HepG2 (cell line): ENCODE data around the gene RNF6. TPM values are rescaled to one million over a fixed set of nuclear protein-coding genes. Genes with fewer than 3 reads are reported as not detected.

Experiments used
- CBX1 ChIP-seq: IDR thresholded peaks from one replicate; pipeline ENCODE4 v1.6.1; 2016; ENCODE audit warnings: antibody characterized with exemption, low read depth
- KDM5B ChIP-seq: sonication (generic); formaldehyde crosslinking; IDR thresholded peaks from 2 replicates; pipeline ENCODE4 v1.4.0; 2020; ENCODE audit warnings: missing genetic modification reagents, mild to moderate bottlenecking, borderline replicate concordance
- PAF1 ChIP-seq: IDR thresholded peaks from 2 replicates; pipeline ENCODE4 v1.6.1; 2016; ENCODE audit warnings: missing genetic modification reagents, missing compliant biosample characterization
- YEATS4 ChIP-seq: sonication (generic); formaldehyde crosslinking; IDR thresholded peaks from 2 replicates; pipeline ENCODE4 v1.4.0; 2020; ENCODE audit warnings: missing genetic modification reagents, borderline replicate concordance
- ZMYM2 ChIP-seq: sonication (generic); formaldehyde crosslinking; IDR thresholded peaks from 2 replicates; pipeline ENCODE4 v1.8.0; 2022; ENCODE audit warnings: mild to moderate bottlenecking, missing genetic modification reagents
- ZNF589 ChIP-seq: sonication (generic); formaldehyde crosslinking; conservative IDR thresholded peaks from 2 replicates; pipeline ENCODE4 v1.8.0; 2022; ENCODE audit warnings: mild to moderate bottlenecking, moderate library complexity, missing genetic modification reagents
- polyA plus RNA-seq, 8 experiments: library from polyadenylated mRNA; depleted of rRNA in 3 of 8; stranded (reverse) in 7 of 8; unstranded in 1 of 8; fragments of >200 nt; fragmentation: Illumina TruSeq in 4 of 8; extraction: Trizol in 4 of 8; gene quantifications; 2 replicates each; pipeline versions ENCODE4 v1.2.1 to v1.2.3, GENCODE V29; 2011 to 2016; ENCODE audit warnings: low read depth in 4 of 8, missing spikeins in 1 of 8, mixed read lengths in 1 of 8; ENCODE audit not compliant: insufficient read depth in 1 of 8
- total RNA-seq, 5 experiments: library from RNA; depleted of rRNA; stranded (reverse); fragments of >200 nt; fragmentation: Illumina TruSeq; extraction: Trizol; gene quantifications; 2 replicates each; pipeline ENCODE4 v1.2.3, GENCODE V29; 2016; ENCODE audit warnings: low read depth in 1 of 5
- TF ChIP-seq, protein P1 (sequence below): IDR thresholded peaks from 2 replicates; pipeline ENCODE4 v1.6.1; 2018; ENCODE audit warnings: missing genetic modification reagents, mild to moderate bottlenecking, missing compliant biosample characterization
- TF ChIP-seq, protein P2 (sequence below): sonication (generic); formaldehyde crosslinking; IDR thresholded peaks from 2 replicates; pipeline ENCODE4 v1.8.1; 2023; ENCODE audit warnings: mild to moderate bottlenecking, inconsistent platforms, moderate library complexity, missing genetic modification reagents, borderline replicate concordance
- TF ChIP-seq, protein P3 (sequence below): sonication (generic); formaldehyde crosslinking; IDR thresholded peaks from 2 replicates; pipeline ENCODE4 v1.4.0; 2020; ENCODE audit warnings: missing genetic modification reagents, borderline replicate concordance
- TF ChIP-seq, protein P4 (sequence below): sonication (generic); formaldehyde crosslinking; IDR thresholded peaks from 2 replicates; pipeline ENCODE4 v1.8.1; 2023; ENCODE audit warnings: mild to moderate bottlenecking, missing genetic modification reagents
- TF ChIP-seq, protein P5 (sequence below): sonication (generic); formaldehyde crosslinking; IDR thresholded peaks from 2 replicates; pipeline ENCODE4 v1.4.0; 2020; ENCODE audit warnings: missing genetic modification reagents
- TF ChIP-seq, protein P6 (sequence below): sonication (generic); formaldehyde crosslinking; IDR thresholded peaks from 2 replicates; pipeline ENCODE4 v1.4.0; 2020; ENCODE audit warnings: missing genetic modification reagents
- TF ChIP-seq, protein P7 (sequence below): sonication (generic); formaldehyde crosslinking; IDR thresholded peaks from 2 replicates; pipeline ENCODE4 v1.4.0; 2020; ENCODE audit warnings: low read depth, missing genetic modification reagents

Gene RNF6
- total and polyA plus RNA-seq, 2 of the 13 experiments (the other 11 are each of a cell fraction or from before 2014, with no cell fraction given): 14.6 to 36.8 TPM

DNA sequence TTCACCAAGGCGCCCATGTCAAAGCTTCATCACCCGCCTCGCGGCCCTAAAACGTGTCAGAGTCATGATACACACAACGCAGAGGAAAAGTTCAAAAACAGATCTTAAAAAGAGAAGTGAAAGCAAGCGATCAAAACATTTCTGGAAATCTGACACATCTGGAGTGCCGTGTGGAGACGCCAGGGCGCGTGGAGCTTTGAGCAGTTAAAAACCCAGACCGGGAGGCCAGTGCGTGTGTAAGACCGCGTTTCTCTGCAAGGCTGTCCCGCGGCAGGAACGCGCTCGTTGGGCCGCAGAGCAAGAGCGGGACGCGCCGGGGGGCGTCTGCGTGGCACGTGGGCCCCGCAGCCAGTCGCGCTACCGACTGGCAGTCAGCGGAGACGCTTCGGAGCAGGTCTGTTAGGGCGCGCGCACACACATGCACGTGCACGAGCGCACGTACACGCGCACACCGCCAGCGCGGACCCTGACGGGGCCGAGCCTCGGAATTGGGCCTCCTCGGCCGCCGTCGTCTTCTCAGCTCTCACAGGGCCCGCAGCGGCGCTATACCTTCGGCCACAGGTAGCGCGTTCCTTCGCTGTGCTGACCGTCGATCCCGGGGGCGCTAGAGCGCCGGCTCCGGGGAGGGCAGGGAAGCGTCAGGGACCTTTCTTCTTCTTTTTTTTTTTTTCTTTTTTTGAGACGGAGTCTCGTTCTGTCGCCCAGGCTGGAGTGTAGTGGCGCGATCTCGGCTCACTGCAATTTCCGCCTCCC is 35.8 kb downstream of the RNF6 start (continued):
- peak; percentile 79 for TF ChIP-seq YEATS4 (CRISPR knock-in tag)
- TF ChIP-seq ZNF589 (CRISPR knock-in tag): peak; percentile 71
- TF ChIP-seq, protein P1, sequence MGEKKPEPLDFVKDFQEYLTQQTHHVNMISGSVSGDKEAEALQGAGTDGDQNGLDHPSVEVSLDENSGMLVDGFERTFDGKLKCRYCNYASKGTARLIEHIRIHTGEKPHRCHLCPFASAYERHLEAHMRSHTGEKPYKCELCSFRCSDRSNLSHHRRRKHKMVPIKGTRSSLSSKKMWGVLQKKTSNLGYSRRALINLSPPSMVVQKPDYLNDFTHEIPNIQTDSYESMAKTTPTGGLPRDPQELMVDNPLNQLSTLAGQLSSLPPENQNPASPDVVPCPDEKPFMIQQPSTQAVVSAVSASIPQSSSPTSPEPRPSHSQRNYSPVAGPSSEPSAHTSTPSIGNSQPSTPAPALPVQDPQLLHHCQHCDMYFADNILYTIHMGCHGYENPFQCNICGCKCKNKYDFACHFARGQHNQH (CRISPR knock-in tag): peak; percentile 83
- TF ChIP-seq, protein P2, sequence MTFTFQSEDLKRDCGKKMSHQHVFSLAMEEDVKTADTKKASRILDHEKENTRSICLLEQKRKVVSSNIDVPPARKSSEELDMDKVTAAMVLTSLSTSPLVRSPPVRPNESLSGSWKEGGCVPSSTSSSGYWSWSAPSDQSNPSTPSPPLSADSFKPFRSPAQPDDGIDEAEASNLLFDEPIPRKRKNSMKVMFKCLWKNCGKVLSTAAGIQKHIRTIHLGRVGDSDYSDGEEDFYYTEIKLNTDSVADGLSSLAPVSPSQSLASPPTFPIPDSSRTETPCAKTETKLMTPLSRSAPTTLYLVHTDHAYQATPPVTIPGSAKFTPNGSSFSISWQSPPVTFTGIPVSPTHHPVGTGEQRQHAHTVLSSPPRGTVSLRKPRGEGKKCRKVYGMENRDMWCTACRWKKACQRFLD (CRISPR knock-in tag): peak; percentile 79; the same call in 1 of the 2 replicates
- TF ChIP-seq, protein P3, sequence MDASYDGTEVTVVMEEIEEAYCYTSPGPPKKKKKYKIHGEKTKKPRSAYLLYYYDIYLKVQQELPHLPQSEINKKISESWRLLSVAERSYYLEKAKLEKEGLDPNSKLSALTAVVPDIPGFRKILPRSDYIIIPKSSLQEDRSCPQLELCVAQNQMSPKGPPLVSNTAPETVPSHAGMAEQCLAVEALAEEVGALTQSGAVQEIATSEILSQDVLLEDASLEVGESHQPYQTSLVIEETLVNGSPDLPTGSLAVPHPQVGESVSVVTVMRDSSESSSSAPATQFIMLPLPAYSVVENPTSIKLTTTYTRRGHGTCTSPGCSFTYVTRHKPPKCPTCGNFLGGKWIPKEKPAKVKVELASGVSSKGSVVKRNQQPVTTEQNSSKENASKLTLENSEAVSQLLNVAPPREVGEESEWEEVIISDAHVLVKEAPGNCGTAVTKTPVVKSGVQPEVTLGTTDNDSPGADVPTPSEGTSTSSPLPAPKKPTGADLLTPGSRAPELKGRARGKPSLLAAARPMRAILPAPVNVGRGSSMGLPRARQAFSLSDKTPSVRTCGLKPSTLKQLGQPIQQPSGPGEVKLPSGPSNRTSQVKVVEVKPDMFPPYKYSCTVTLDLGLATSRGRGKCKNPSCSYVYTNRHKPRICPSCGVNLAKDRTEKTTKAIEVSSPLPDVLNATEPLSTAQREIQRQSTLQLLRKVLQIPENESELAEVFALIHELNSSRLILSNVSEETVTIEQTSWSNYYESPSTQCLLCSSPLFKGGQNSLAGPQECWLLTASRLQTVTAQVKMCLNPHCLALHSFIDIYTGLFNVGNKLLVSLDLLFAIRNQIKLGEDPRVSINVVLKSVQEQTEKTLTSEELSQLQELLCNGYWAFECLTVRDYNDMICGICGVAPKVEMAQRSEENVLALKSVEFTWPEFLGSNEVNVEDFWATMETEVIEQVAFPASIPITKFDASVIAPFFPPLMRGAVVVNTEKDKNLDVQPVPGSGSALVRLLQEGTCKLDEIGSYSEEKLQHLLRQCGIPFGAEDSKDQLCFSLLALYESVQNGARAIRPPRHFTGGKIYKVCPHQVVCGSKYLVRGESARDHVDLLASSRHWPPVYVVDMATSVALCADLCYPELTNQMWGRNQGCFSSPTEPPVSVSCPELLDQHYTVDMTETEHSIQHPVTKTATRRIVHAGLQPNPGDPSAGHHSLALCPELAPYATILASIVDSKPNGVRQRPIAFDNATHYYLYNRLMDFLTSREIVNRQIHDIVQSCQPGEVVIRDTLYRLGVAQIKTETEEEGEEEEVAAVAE: 0 out of 2 replicates have a peak, but pooled peaks have one; percentile 28
- TF ChIP-seq, protein P4, sequence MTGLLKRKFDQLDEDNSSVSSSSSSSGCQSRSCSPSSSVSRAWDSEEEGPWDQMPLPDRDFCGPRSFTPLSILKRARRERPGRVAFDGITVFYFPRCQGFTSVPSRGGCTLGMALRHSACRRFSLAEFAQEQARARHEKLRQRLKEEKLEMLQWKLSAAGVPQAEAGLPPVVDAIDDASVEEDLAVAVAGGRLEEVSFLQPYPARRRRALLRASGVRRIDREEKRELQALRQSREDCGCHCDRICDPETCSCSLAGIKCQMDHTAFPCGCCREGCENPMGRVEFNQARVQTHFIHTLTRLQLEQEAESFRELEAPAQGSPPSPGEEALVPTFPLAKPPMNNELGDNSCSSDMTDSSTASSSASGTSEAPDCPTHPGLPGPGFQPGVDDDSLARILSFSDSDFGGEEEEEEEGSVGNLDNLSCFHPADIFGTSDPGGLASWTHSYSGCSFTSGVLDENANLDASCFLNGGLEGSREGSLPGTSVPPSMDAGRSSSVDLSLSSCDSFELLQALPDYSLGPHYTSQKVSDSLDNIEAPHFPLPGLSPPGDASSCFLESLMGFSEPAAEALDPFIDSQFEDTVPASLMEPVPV (CRISPR knock-in tag): peak; percentile 86; the same call in 1 of the 2 replicates
- TF ChIP-seq PAF1 (CRISPR knock-in tag): no peak
- TF ChIP-seq, protein P5, sequence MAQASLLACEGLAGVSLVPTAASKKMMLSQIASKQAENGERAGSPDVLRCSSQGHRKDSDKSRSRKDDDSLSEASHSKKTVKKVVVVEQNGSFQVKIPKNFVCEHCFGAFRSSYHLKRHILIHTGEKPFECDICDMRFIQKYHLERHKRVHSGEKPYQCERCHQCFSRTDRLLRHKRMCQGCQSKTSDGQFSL (CRISPR knock-in tag): peak; percentile 52; the same call in 1 of the 2 replicates
- TF ChIP-seq, protein P6, sequence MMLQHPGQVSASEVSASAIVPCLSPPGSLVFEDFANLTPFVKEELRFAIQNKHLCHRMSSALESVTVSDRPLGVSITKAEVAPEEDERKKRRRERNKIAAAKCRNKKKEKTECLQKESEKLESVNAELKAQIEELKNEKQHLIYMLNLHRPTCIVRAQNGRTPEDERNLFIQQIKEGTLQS (CRISPR knock-in tag): no peak; the same call in 1 of the 2 replicates
- peak; percentile 85 for TF ChIP-seq ZMYM2
- peak; percentile 97 for TF ChIP-seq KDM5B (CRISPR knock-in tag)
- peak; percentile 35 for TF ChIP-seq CBX1
- TF ChIP-seq, protein P7, sequence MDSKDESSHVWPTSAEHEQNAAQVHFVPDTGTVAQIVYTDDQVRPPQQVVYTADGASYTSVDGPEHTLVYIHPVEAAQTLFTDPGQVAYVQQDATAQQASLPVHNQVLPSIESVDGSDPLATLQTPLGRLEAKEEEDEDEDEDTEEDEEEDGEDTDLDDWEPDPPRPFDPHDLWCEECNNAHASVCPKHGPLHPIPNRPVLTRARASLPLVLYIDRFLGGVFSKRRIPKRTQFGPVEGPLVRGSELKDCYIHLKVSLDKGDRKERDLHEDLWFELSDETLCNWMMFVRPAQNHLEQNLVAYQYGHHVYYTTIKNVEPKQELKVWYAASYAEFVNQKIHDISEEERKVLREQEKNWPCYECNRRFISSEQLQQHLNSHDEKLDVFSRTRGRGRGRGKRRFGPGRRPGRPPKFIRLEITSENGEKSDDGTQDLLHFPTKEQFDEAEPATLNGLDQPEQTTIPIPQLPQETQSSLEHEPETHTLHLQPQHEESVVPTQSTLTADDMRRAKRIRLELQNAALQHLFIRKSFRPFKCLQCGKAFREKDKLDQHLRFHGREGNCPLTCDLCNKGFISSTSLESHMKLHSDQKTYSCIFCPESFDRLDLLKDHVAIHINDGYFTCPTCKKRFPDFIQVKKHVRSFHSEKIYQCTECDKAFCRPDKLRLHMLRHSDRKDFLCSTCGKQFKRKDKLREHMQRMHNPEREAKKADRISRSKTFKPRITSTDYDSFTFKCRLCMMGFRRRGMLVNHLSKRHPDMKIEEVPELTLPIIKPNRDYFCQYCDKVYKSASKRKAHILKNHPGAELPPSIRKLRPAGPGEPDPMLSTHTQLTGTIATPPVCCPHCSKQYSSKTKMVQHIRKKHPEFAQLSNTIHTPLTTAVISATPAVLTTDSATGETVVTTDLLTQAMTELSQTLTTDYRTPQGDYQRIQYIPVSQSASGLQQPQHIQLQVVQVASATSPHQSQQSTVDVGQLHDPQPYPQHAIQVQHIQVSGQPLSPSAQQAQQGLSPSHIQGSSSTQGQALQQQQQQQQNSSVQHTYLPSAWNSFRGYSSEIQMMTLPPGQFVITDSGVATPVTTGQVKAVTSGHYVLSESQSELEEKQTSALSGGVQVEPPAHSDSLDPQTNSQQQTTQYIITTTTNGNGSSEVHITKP (CRISPR knock-in tag): no peak
